H9 (cell line): ENCODE results near the gene SRPK2. TPM values are rescaled to one million over a fixed set of nuclear protein-coding genes. Genes with fewer than 3 reads are reported as not detected.

Source experiments
- DNase-seq: peaks from one replicate; pipeline ENCODE4 v3.0.0-alpha.2; 2017
- H2AFZ ChIP-seq: one replicate; pipeline ENCODE4 v1.6.1; 2013; ENCODE audit warnings: mild to moderate bottlenecking, low read length, control low read depth, moderate library complexity
- H2AK5ac ChIP-seq: 2 replicates; pipeline ENCODE4 v1.6.1; 2013; ENCODE audit warnings: low read length, control low read depth, mixed read lengths; ENCODE audit not compliant: insufficient read length
- H2BK120ac ChIP-seq: one replicate; pipeline ENCODE4 v1.6.1; 2013; ENCODE audit warnings: low read depth, mild to moderate bottlenecking, low read length, control low read depth, inconsistent platforms; ENCODE audit not compliant: poor library complexity, severe bottlenecking
- H2BK12ac ChIP-seq: 2 replicates; pipeline ENCODE4 v1.6.1; 2013; ENCODE audit warnings: low read length, control low read depth, mixed read lengths, low read depth; ENCODE audit not compliant: insufficient read length
- H2BK15ac ChIP-seq: 2 replicates; pipeline ENCODE4 v1.6.1; 2013; ENCODE audit warnings: low read depth, low read length, control low read depth
- H2BK20ac ChIP-seq: one replicate; pipeline ENCODE4 v1.6.1; 2013; ENCODE audit warnings: low read depth, mild to moderate bottlenecking, low read length, control low read depth, inconsistent platforms; ENCODE audit not compliant: poor library complexity, severe bottlenecking
- H2BK5ac ChIP-seq: 2 replicates; pipeline ENCODE4 v1.6.1; 2013; ENCODE audit warnings: low read length, control low read depth, mixed read lengths; ENCODE audit not compliant: insufficient read length
- H3K14ac ChIP-seq: 2 replicates; pipeline ENCODE4 v1.6.1; 2013; ENCODE audit warnings: low read length, control low read depth; ENCODE audit not compliant: insufficient read depth
- H3K18ac ChIP-seq: 2 replicates; pipeline ENCODE4 v1.6.1; 2013; ENCODE audit warnings: low read depth, mild to moderate bottlenecking, mixed read lengths, low read length, control low read depth; ENCODE audit not compliant: insufficient read length
- H3K23ac ChIP-seq: 2 replicates; pipeline ENCODE4 v1.6.1; 2013; ENCODE audit warnings: low read length, control low read depth, mixed read lengths, low read depth; ENCODE audit not compliant: insufficient read length
- H3K23me2 ChIP-seq: 2 replicates; pipeline ENCODE4 v1.6.1; 2013; ENCODE audit warnings: low read depth, mild to moderate bottlenecking, mixed read lengths, low read length, control low read depth; ENCODE audit not compliant: insufficient read length, poor library complexity, severe bottlenecking
- H3K27ac ChIP-seq: 2 replicates; pipeline ENCODE4 v1.5.1; 2013; ENCODE audit warnings: low read length, control low read depth, mixed read lengths, low read depth; ENCODE audit not compliant: insufficient read length
- H3K27me3 ChIP-seq: 2 replicates; pipeline ENCODE4 v1.6.1; 2013; ENCODE audit warnings: low read length, control low read depth, inconsistent platforms; ENCODE audit not compliant: insufficient read depth
- H3K4ac ChIP-seq: 2 replicates; pipeline ENCODE4 v1.6.1; 2013; ENCODE audit warnings: low read depth, mild to moderate bottlenecking, control low read depth, inconsistent platforms, low read length, moderate library complexity
- H3K4me1 ChIP-seq: 2 replicates; pipeline ENCODE4 v1.6.1; 2013; ENCODE audit warnings: low read length, control low read depth, inconsistent platforms; ENCODE audit not compliant: insufficient read depth
- H3K4me2 ChIP-seq: 2 replicates; pipeline ENCODE4 v1.6.1; 2013; ENCODE audit warnings: low read length, control low read depth, mixed read lengths; ENCODE audit not compliant: insufficient read length, insufficient read depth
- H3K56ac ChIP-seq: 2 replicates; pipeline ENCODE4 v1.6.1; 2013; ENCODE audit warnings: low read depth, mild to moderate bottlenecking, mixed read lengths, low read length, control low read depth; ENCODE audit not compliant: insufficient read length
- H3K79me1 ChIP-seq: 2 replicates; pipeline ENCODE4 v1.6.1; 2013; ENCODE audit warnings: low read depth, mild to moderate bottlenecking, moderate library complexity, low read length, control low read depth, inconsistent platforms; ENCODE audit not compliant: insufficient read depth, poor library complexity, severe bottlenecking
- H3K79me2 ChIP-seq: 2 replicates; pipeline ENCODE4 v1.6.1; 2013; ENCODE audit warnings: low read length, control low read depth, inconsistent platforms; ENCODE audit not compliant: insufficient read depth
- H3K9ac ChIP-seq: 2 replicates; pipeline ENCODE4 v1.6.1; 2013; ENCODE audit warnings: low read length, control low read depth, mixed read lengths; ENCODE audit not compliant: insufficient read length; ENCODE audit errors: extremely low read depth
- H3K9me3 ChIP-seq: one replicate; pipeline ENCODE4 v1.6.1; 2013; ENCODE audit warnings: low read depth, low read length, inconsistent platforms; ENCODE audit not compliant: control insufficient read depth
- H3T11ph ChIP-seq: one replicate; pipeline ENCODE4 v1.6.1; 2013; ENCODE audit warnings: mild to moderate bottlenecking, low read length, control low read depth, inconsistent platforms
- H4K20me1 ChIP-seq: one replicate; pipeline ENCODE4 v1.6.1; 2013; ENCODE audit not compliant: control insufficient read depth, insufficient read length, insufficient read depth
- H4K5ac ChIP-seq: 2 replicates; pipeline ENCODE4 v1.6.1; 2013; ENCODE audit warnings: low read depth, mild to moderate bottlenecking, mixed read lengths, low read length, control low read depth; ENCODE audit not compliant: insufficient read length
- H4K8ac ChIP-seq: replicated peaks from 2 replicates; pipeline ENCODE4 v1.6.1; 2013; ENCODE audit warnings: low read length, control low read depth, mixed read lengths, low read depth; ENCODE audit not compliant: insufficient read length
- H4K91ac ChIP-seq: 2 replicates; pipeline ENCODE4 v1.6.1; 2013; ENCODE audit warnings: low read depth, mild to moderate bottlenecking, moderate library complexity, mixed read lengths, low read length, control low read depth; ENCODE audit not compliant: insufficient read length
- H3K27ac Mint-ChIP-seq, 3 experiments: 2 replicates in 2 of 3; 3 replicates in 1 of 3; pipeline ENCODE4 v1.8.0; 2020 to 2021; ENCODE audit warnings: mixed read lengths in 3 of 3, mild to moderate bottlenecking in 1 of 3, moderate library complexity in 1 of 3
- H3K27me3 Mint-ChIP-seq: 2 replicates; pipeline ENCODE4 v1.8.0; 2021; ENCODE audit warnings: low read depth, mild to moderate bottlenecking, moderate library complexity, mixed read lengths
- H3K36me3 Mint-ChIP-seq, 3 experiments: 2 replicates in 2 of 3; 3 replicates in 1 of 3; pipeline ENCODE4 v1.8.0; 2020 to 2021; ENCODE audit warnings: low read depth in 3 of 3, mixed read lengths in 3 of 3; ENCODE audit not compliant: insufficient read depth in 1 of 3
- H3K4me1 Mint-ChIP-seq, 2 experiments: 2 replicates each; pipeline ENCODE4 v1.8.0; 2020; ENCODE audit warnings: mixed read lengths in 2 of 2
- H3K4me3 Mint-ChIP-seq, 2 experiments: 2 replicates in 1 of 2; 3 replicates in 1 of 2; pipeline ENCODE4 v1.8.0; 2020 to 2021; ENCODE audit warnings: mild to moderate bottlenecking in 2 of 2, mixed read lengths in 2 of 2, moderate library complexity in 1 of 2
- H3K9me3 Mint-ChIP-seq, 2 experiments: 2 replicates in 1 of 2; 3 replicates in 1 of 2; pipeline ENCODE4 v1.8.0; 2020; ENCODE audit warnings: mild to moderate bottlenecking in 2 of 2, mixed read lengths in 2 of 2, moderate library complexity in 1 of 2
- WGBS: extraction: QIAGEN DNeasy Blood & Tissue Kit; methylation state at CpG from one replicate; pipeline ENCODE4 v1.1.7; 2013; ENCODE audit warnings: missing lambda C conversion rate, low lambda C conversion rate, mixed read lengths; ENCODE audit not compliant: insufficient read length; ENCODE audit errors: extremely low coverage; 5-methylcytosine and 5-hydroxymethylcytosine counted together
- total RNA-seq: library from RNA; stranded (reverse); gene quantifications from 2 replicates; pipeline ENCODE4 v1.2.1, GENCODE V29; 2021
- TF ChIP-seq, protein P1 (sequence below): fragments of 200-600 bp; sonication (generic); conservative IDR thresholded peaks from 3 replicates; pipeline ENCODE4 v1.8.0; 2021; ENCODE audit warnings: antibody characterized with exemption, mild to moderate bottlenecking

SRPK2 gene
- total RNA-seq, 1 experiment from 2014 or later: 41.1 TPM

DNA sequence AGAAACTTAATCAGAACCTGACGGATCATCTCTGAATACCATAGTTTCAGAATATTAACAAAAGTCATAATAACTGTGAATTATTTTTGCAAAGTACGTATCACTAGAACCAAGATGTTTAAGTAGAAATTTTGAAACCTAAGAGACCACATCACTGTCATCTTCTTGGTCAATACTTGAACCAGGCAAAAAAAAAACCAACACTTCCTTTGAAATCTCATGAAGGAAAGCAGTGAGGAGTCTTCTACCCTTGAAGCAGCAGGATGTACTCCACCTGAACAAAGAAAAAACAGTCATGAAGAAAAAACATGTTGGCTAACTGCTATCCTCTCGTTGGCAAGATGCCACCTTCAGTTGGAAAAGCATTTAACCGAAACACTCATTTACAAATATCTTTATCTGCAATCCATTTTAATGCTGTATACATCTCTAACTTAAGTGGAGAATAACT, 82.4 kb downstream of the SRPK2 start:
- Histone ChIP-seq H2BK12ac (no peak overlapping the region), H2BK20ac (no peak overlapping the region), H3K4me2 (no peak overlapping the region), H3K9ac (no peak overlapping the region), H3K27ac (no peak overlapping the region), H2BK5ac (no peak overlapping the region), H3K4ac (no peak overlapping the region), H3K56ac (no peak overlapping the region), H3K27me3 (no peaks in the 10 kb centered on the region), H4K5ac (no peak overlapping the region), H3K23me2 (no peaks in the 10 kb centered on the region), H3K18ac (no peak overlapping the region), H2BK15ac (no peak overlapping the region), H3T11ph (no peak overlapping the region), H4K91ac (no peak overlapping the region), H4K20me1 (no peaks in the 10 kb centered on the region), H2AK5ac (no peak overlapping the region), H2BK120ac (no peak overlapping the region), H3K79me2 (no peaks in the 10 kb centered on the region; the same call in 1 of the 2 replicates), H3K79me1 (peaks cover 6% of the 10 kb centered on the region), H3K14ac (no peak overlapping the region), H4K8ac (no peak overlapping the region), H3K9me3 (no peaks in the 10 kb centered on the region), H3K4me1 (no peaks in the 10 kb centered on the region), H3K23ac (no peak overlapping the region), H2AFZ (no peak overlapping the region)
- TF ChIP-seq, protein P1, sequence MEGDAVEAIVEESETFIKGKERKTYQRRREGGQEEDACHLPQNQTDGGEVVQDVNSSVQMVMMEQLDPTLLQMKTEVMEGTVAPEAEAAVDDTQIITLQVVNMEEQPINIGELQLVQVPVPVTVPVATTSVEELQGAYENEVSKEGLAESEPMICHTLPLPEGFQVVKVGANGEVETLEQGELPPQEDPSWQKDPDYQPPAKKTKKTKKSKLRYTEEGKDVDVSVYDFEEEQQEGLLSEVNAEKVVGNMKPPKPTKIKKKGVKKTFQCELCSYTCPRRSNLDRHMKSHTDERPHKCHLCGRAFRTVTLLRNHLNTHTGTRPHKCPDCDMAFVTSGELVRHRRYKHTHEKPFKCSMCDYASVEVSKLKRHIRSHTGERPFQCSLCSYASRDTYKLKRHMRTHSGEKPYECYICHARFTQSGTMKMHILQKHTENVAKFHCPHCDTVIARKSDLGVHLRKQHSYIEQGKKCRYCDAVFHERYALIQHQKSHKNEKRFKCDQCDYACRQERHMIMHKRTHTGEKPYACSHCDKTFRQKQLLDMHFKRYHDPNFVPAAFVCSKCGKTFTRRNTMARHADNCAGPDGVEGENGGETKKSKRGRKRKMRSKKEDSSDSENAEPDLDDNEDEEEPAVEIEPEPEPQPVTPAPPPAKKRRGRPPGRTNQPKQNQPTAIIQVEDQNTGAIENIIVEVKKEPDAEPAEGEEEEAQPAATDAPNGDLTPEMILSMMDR: no peak
- Mint-ChIP-seq H3K9me3 (no peaks in the 10 kb centered on the region), H3K4me3 (no peak overlapping the region), H3K4me1 (peaks cover 22 to 32% of the 10 kb centered on the region in 2 experiments), H3K27ac (no peak overlapping the region), H3K27me3 (no peaks in the 10 kb centered on the region), H3K36me3 (no peaks in the 10 kb centered on the region)
- no CpG with 5 or more reads among the region's 4 CpGs for WGBS
- no peak for DNase-seq
